ENCODE measurements around the gene IFNA21. TPM values are rescaled to one million over a fixed set of nuclear protein-coding genes. Genes with fewer than 3 reads are reported as not detected.

Gene IFNA21
- total RNA-seq, 2 donors from 2014 or later: not detected

GRCh38 chr9:21153336-21154017, 13.0 kb downstream of the IFNA21 start:
- H3K9me3 ChIP-seq: no peaks in the 10 kb centered on the region
- no peak overlapping the region for H3K4me3 ChIP-seq
- DNase-seq (no peak), ATAC-seq (no peak)
- WGBS, 2 donors: 32 to 36% methylated on average over 3 of the region's 3 CpGs
- no peaks in the 10 kb centered on the region for H3K27me3 ChIP-seq
- H3K4me1 ChIP-seq: no peaks in the 10 kb centered on the region
- intact Hi-C loops (cut with DNase I): no loop called here
- TF ChIP-seq CTCF (IDR thresholded peaks at IDR 0.05) (no peak), POLR2A (IDR thresholded peaks at IDR 0.05) (no peak)
- no peaks in the 10 kb centered on the region for H3K36me3 ChIP-seq (replicated peaks in 1 of 2; ENCODE audit: insufficient read depth in 1 of 2, low read depth in 2 of 2)
- H3K27ac ChIP-seq: no peak overlapping the region

GRCh38 chr9:21144603-21145002, 21.9 kb downstream of the IFNA21 start:
- WGBS, 2 donors: 20 to 44% methylated on average over 1 of the region's 1 CpG

GRCh38 chr9:21141427-21141882, 25.0 kb downstream of the IFNA21 start, which contains the start of gene IFNW1:
IFNW1 (minus strand) TSS chr9:21141832; CDS start chr9:21141570, 262 bp downstream.
- TF ChIP-seq POLR2A (IDR thresholded peaks at IDR 0.05) (no peak), CTCF (IDR thresholded peaks at IDR 0.05) (no peak)
- ATAC-seq: no peak

More at GRCh38 chr9:21144603-21145002, 21.9 kb downstream of the IFNA21 start:
- ATAC-seq (no peak), DNase-seq (no peak)
- no peak overlapping the region for H3K4me3 ChIP-seq
- no peak overlapping the region for H3K27ac ChIP-seq
- H3K4me1 ChIP-seq: no peaks in the 10 kb centered on the region
- TF ChIP-seq POLR2A (IDR thresholded peaks at IDR 0.05) (no peak), CTCF (IDR thresholded peaks at IDR 0.05) (no peak)
- H3K36me3 ChIP-seq (replicated peaks in 1 of 2; ENCODE audit: insufficient read depth in 1 of 2, low read depth in 2 of 2): no peaks in the 10 kb centered on the region
- intact Hi-C loops (cut with DNase I): no loop called here
- no peaks in the 10 kb centered on the region for H3K9me3 ChIP-seq
- no peaks in the 10 kb centered on the region for H3K27me3 ChIP-seq

GRCh38 chr9:21137020-21137419, 29.4 kb downstream of the IFNA21 start:
- intact Hi-C loops (cut with DNase I): no loop called here

More at GRCh38 chr9:21141427-21141882, 25.0 kb downstream of the IFNA21 start, which contains the start of gene IFNW1:
- Histone ChIP-seq H3K9me3 (no peaks in the 10 kb centered on the region), H3K4me3 (no peak within 1 kb of the TSS), H3K36me3 (replicated peaks in 1 of 2; ENCODE audit: insufficient read depth in 1 of 2, low read depth in 2 of 2) (no peaks in the 10 kb centered on the region), H3K4me1 (no peaks in the 10 kb centered on the region), H3K27ac (no peak within 1 kb of the TSS), H3K27me3 (no peaks in the 10 kb centered on the region)
- no peak for DNase-seq
- 7 to 11% methylated on average over 1 of the region's 1 CpG for WGBS, 2 donors
- intact Hi-C loops (cut with DNase I): no loop called here

More at GRCh38 chr9:21137020-21137419, 29.4 kb downstream of the IFNA21 start:
- Histone ChIP-seq H3K27me3 (no peaks in the 10 kb centered on the region), H3K4me3 (no peak overlapping the region), H3K4me1 (no peaks in the 10 kb centered on the region), H3K9me3 (no peaks in the 10 kb centered on the region), H3K36me3 (replicated peaks in 1 of 2; ENCODE audit: insufficient read depth in 1 of 2, low read depth in 2 of 2) (no peaks in the 10 kb centered on the region), H3K27ac (no peak overlapping the region)
- 81 to 85% methylated on average over 1 of the region's 1 CpG for WGBS, 2 donors
- ATAC-seq (no peak), DNase-seq (no peak)
- no peak for TF ChIP-seq POLR2A (IDR thresholded peaks at IDR 0.05)
- no peak for TF ChIP-seq CTCF (IDR thresholded peaks at IDR 0.05)
